Keratinocyte (primary cell): Measurements from ENCODE around the gene PAX2. TPM values are rescaled to one million over a fixed set of nuclear protein-coding genes. Genes with fewer than 3 reads are reported as not detected.

Source experiments
- DNase-seq: peaks from one replicate; pipeline ENCODE4 v3.0.0-alpha.2; 2011; ENCODE audit warnings: low read depth, missing footprints, low spot score
- FAIRE-seq: peaks from 2 replicates; lab custom pipeline; 2011; peaks lifted over from hg19 to GRCh38; lab: Jason Lieb, UNC
- H2AFZ ChIP-seq: 2 replicates; pipeline ENCODE4 v1.6.0; 2012; ENCODE audit warnings: low read length, control low read depth, inconsistent platforms; ENCODE audit not compliant: control insufficient read depth
- H3K27ac ChIP-seq: 2 replicates; pipeline ENCODE4 v1.5.1; 2011; ENCODE audit warnings: low read length; ENCODE audit not compliant: control insufficient read depth, insufficient read depth
- H3K27me3 ChIP-seq: 3 replicates; pipeline ENCODE4 v1.6.0; 2011; ENCODE audit warnings: low read length; ENCODE audit not compliant: control insufficient read depth, insufficient read depth; ENCODE audit errors: extremely low read depth
- H3K36me3 ChIP-seq, 2 experiments: 2 replicates in 1 of 2; 3 replicates in 1 of 2; pipeline ENCODE4 v1.5.1; 2011; ENCODE audit warnings: low read length in 2 of 2, mild to moderate bottlenecking in 1 of 2; ENCODE audit not compliant: control insufficient read depth in 2 of 2, insufficient read depth in 2 of 2; ENCODE audit errors: extremely low read depth in 1 of 2
- H3K4me1 ChIP-seq: 3 replicates; pipeline ENCODE4 v1.5.1; 2011; ENCODE audit warnings: low read length; ENCODE audit not compliant: control insufficient read depth, insufficient read depth; ENCODE audit errors: extremely low read depth
- H3K4me2 ChIP-seq: 3 replicates; pipeline ENCODE4 v1.6.0; 2011; ENCODE audit warnings: low read depth, low read length; ENCODE audit not compliant: control insufficient read depth, insufficient read depth; ENCODE audit errors: extremely low read depth
- H3K4me3 ChIP-seq, 3 experiments: fragments of 200-600 bp in 1 of 3; sonication (generic) in 1 of 3; 2 replicates in 2 of 3; 3 replicates in 1 of 3; pipeline ENCODE4 v1.5.1; 2011 to 2016; ENCODE audit warnings: low read length in 3 of 3, mild to moderate bottlenecking in 3 of 3, control low read depth in 2 of 3, inconsistent platforms in 1 of 3, low read depth in 1 of 3, mixed read lengths in 1 of 3, mixed run types in 1 of 3, moderate library complexity in 1 of 3; ENCODE audit not compliant: control insufficient read depth in 2 of 3, insufficient read depth in 2 of 3; ENCODE audit errors: extremely low read depth in 1 of 3
- H3K79me2 ChIP-seq: 2 replicates; pipeline ENCODE4 v1.6.0; 2012; ENCODE audit warnings: low read length; ENCODE audit not compliant: control insufficient read depth, insufficient read depth
- H3K9ac ChIP-seq: 3 replicates; pipeline ENCODE4 v1.6.0; 2011; ENCODE audit warnings: low read length; ENCODE audit not compliant: control insufficient read depth, insufficient read depth; ENCODE audit errors: extremely low read depth
- H3K9me1 ChIP-seq: 3 replicates; pipeline ENCODE4 v1.6.0; 2011; ENCODE audit warnings: low read length; ENCODE audit not compliant: control insufficient read depth, insufficient read depth; ENCODE audit errors: extremely low read depth
- H3K9me3 ChIP-seq: 2 replicates; pipeline ENCODE4 v1.5.1; 2012; ENCODE audit warnings: low read depth, low read length; ENCODE audit not compliant: control insufficient read depth
- H4K20me1 ChIP-seq: 3 replicates; pipeline ENCODE4 v1.6.0; 2011; ENCODE audit warnings: low read length; ENCODE audit not compliant: control insufficient read depth, insufficient read depth; ENCODE audit errors: extremely low read depth
- EZH2 ChIP-seq: IDR thresholded peaks from one replicate; pipeline ENCODE4 v1.6.1; 2012; ENCODE audit warnings: inconsistent platforms, mild to moderate bottlenecking, low read length, moderate library complexity
- dilution Hi-C: fragments of 300-500 bp; cut with MboI; formaldehyde crosslinking; loops from one replicate; pipeline ENCODE4 v1.7.0; 2020; ENCODE audit warnings: low sequenced_read_pairs; ENCODE audit not compliant: extremely low pct_ligation_motif_present
- polyA plus RNA-seq, 5 experiments: library from polyadenylated mRNA; depleted of rRNA in 3 of 5; stranded (reverse) in 3 of 5; stranded (forward) in 1 of 5; unstranded in 1 of 5; fragments of >200 nt; gene quantifications; 1 replicate in 1 of 5; 2 replicates in 3 of 5; 3 replicates in 1 of 5; pipeline versions ENCODE4 v1.2.1 to v1.2.3, GENCODE V29; 2011 to 2012; ENCODE audit warnings: missing spikeins in 2 of 5, low read depth in 1 of 5, low replicate concordance in 1 of 5
- TF ChIP-seq, protein P1 (sequence below), 3 experiments: IDR thresholded peaks in 1 of 3; conservative IDR thresholded peaks in 1 of 3; optimal IDR thresholded peaks in 1 of 3; 2 replicates in 2 of 3; 3 replicates in 1 of 3; pipeline versions ENCODE3 to v1.5.1; 2011; ENCODE audit warnings: low read length in 3 of 3, mild to moderate bottlenecking in 3 of 3, moderate library complexity in 2 of 3, control low read depth in 1 of 3, inconsistent platforms in 1 of 3; ENCODE audit not compliant: insufficient read depth in 2 of 3; ENCODE audit errors: extremely low read depth in 1 of 3

Gene PAX2
- polyA plus RNA-seq, 1 donor (not counting 4 experiments of a cell fraction or from before 2014, with no cell fraction given): not detected

DNA sequence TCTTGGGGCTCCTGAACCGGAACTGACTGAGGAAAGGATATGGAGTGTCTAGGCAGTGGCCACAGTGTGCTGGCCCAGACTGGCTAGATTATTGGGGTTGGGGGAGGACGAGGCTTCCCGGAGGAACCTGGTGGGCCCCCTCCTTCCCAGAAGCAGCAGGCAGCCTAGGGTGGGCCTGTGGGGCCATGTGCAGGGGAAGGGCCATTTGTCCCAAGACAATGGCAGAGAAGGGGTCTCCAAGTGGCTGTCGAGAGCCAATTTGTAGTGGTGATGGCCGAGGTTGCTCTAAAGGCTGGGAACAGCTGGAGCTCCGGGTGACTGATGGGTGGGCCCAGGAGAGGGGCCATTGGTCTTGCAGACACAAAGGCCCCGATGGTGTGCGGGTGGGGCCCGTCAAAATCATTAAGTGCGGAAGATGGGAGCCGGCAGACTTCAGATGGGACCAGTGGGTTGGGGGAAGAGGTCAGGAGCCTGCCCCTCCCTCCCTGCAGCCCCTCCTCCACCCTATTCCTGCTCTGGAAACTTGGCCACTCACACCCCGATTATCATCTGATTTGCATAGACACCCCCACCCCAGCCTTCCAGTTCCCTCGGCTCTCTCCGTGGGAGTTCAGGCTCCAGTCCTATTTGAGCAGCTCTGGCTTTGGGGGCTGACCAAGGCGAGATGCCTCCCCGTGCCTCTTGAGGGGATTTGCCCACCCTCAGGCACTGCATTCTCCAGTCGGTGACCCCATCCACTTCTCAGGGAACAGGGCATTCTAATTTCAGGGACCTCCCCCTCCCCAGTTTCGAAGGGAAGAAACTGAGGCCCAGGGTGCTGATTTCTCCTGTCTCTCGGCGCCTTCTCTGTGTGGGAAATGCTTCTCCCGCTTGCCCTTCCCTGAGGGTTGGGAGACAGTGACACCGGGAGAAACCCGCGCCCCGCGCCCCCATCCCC lies 36.0 kb upstream of the PAX2 start:
- H3K79me2 ChIP-seq: no peaks in the 10 kb centered on the region
- H3K4me2 ChIP-seq: no peak overlapping the region
- H3K27me3 ChIP-seq: peaks cover 60% of the 10 kb centered on the region
- FAIRE-seq: no peak
- H3K9ac ChIP-seq: no peak overlapping the region
- no peak overlapping the region for H3K27ac ChIP-seq
- H3K4me3 ChIP-seq: no peak overlapping the region
- H3K9me3 ChIP-seq: no peaks in the 10 kb centered on the region
- TF ChIP-seq, protein P1, sequence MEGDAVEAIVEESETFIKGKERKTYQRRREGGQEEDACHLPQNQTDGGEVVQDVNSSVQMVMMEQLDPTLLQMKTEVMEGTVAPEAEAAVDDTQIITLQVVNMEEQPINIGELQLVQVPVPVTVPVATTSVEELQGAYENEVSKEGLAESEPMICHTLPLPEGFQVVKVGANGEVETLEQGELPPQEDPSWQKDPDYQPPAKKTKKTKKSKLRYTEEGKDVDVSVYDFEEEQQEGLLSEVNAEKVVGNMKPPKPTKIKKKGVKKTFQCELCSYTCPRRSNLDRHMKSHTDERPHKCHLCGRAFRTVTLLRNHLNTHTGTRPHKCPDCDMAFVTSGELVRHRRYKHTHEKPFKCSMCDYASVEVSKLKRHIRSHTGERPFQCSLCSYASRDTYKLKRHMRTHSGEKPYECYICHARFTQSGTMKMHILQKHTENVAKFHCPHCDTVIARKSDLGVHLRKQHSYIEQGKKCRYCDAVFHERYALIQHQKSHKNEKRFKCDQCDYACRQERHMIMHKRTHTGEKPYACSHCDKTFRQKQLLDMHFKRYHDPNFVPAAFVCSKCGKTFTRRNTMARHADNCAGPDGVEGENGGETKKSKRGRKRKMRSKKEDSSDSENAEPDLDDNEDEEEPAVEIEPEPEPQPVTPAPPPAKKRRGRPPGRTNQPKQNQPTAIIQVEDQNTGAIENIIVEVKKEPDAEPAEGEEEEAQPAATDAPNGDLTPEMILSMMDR (optimal IDR thresholded peaks at IDR 0.05 in 1 of 3, IDR thresholded peaks at IDR 0.05 in 1 of 3, conservative IDR thresholded peaks at IDR 0.05 in 1 of 3; ENCODE audit: extremely low read depth in 1 of 3, insufficient read depth in 2 of 3, low read length in 3 of 3): no peak
- TF ChIP-seq EZH2: peak; percentile 59
- no peaks in the 10 kb centered on the region for H3K36me3 ChIP-seq
- DNase-seq: no peak
- H2AFZ ChIP-seq: no peak overlapping the region
- peaks cover 2% of the 10 kb centered on the region for H4K20me1 ChIP-seq
- dilution Hi-C loops: no loop called here
- no peaks in the 10 kb centered on the region for H3K9me1 ChIP-seq
- no peaks in the 10 kb centered on the region for H3K4me1 ChIP-seq

DNA sequence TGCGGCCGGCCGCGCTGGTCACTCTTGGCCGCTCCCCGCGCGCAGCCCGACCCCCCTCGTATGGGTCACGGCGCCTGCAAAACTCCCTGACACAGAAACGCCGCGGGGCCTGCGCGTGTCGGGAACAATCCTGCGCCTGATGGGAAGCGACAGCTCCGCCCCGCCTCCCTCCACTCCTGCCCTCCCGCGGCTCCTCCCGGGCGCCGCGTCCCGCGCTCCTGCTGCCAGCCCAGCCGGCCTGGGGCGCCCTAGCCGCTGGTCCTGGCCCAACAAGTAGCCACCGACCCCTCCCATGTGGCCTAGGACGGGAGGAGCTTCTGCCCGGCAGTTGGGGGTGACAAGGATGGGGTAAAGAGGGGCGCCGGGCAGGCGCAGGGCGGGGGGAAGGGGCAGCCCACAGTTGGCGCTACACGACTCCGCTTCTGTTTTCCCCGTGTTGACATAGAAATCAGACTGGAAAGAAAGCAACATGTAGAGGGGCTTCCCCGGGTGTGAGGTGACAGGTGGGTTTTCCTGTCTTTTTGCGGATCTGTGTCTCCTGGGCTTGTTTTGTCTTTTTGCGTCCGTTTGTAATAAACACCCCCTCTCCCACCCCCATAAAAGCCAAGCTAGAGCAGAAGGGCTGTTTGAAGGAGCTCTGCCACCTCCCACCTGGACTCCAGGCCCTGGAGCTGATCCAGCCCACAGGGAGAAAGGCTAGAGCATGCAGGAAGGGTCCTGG lies 35.1 kb upstream of the PAX2 start:
- Histone ChIP-seq H4K20me1 (peaks cover 2% of the 10 kb centered on the region), H3K4me3 (no peak overlapping the region), H3K9me1 (no peaks in the 10 kb centered on the region), H3K9ac (no peak overlapping the region), H3K36me3 (no peaks in the 10 kb centered on the region), H3K79me2 (no peaks in the 10 kb centered on the region), H3K27ac (no peak overlapping the region), H3K4me1 (no peaks in the 10 kb centered on the region), H3K9me3 (no peaks in the 10 kb centered on the region), H2AFZ (no peak overlapping the region), H3K27me3 (peaks cover 69% of the 10 kb centered on the region), H3K4me2 (no peak overlapping the region)
- FAIRE-seq (no peak), DNase-seq (no peak)
- dilution Hi-C loops: no loop called here
- TF ChIP-seq, protein P1 (optimal IDR thresholded peaks at IDR 0.05 in 1 of 3, IDR thresholded peaks at IDR 0.05 in 1 of 3, conservative IDR thresholded peaks at IDR 0.05 in 1 of 3; ENCODE audit: extremely low read depth in 1 of 3, insufficient read depth in 2 of 3, low read length in 3 of 3): no peak
- TF ChIP-seq EZH2: peak; percentile 74
